Mucosa of descending colon (tissue), 3 donors: ENCODE results near the gene CDK2AP2. TPM values are rescaled to one million over a fixed set of nuclear protein-coding genes. Genes with fewer than 3 reads are reported as not detected.

Experiments used
- ATAC-seq: fragments of 200-7000 bp; cut with Tn5 transposase; one replicate; pipeline ENCODE4 v1.9.1; 2020; ENCODE audit warnings: mild to moderate bottlenecking, moderate library complexity
- DNase-seq, 3 donors: peaks; one replicate each; pipeline ENCODE4 v3.0.0-alpha.2; 2020
- H3K36me3 ChIP-seq: fragments of 200-600 bp; one replicate; pipeline ENCODE4 v1.8.0; 2021; ENCODE audit warnings: low read depth, mild to moderate bottlenecking
- H3K4me1 ChIP-seq: fragments of 200-600 bp; one replicate; pipeline ENCODE4 v1.8.0; 2021; ENCODE audit warnings: low read depth, mild to moderate bottlenecking
- H3K4me3 ChIP-seq: fragments of 200-600 bp; one replicate; pipeline ENCODE4 v1.8.0; 2021; ENCODE audit warnings: mild to moderate bottlenecking
- H3K9me3 ChIP-seq: fragments of 200-600 bp; one replicate; pipeline ENCODE4 v1.8.0; 2021; ENCODE audit warnings: mild to moderate bottlenecking
- intact Hi-C, 2 donors: fragments of 100-400 bp; cut with DNase I in 1 of 2; cut with micrococcal nuclease in 1 of 2; formaldehyde crosslinking; loops; one replicate each; pipeline versions ENCODE4 v1.11.0 to v1.11.1; 2022; cut with DNase I, micrococcal nuclease
- total RNA-seq, 3 donors: library from RNA; stranded (reverse); fragmentation: NEBNext Ultra II Directional in 2 of 3; extraction: Animal tissue kit (Norgen Biotek cat#: 25700) in 2 of 3; gene quantifications; one replicate each; pipeline versions ENCODE4 v1.2.1 to v1.2.4, GENCODE V29; 2021 to 2023
- TF ChIP-seq, protein P1 (sequence below): fragments of 200-600 bp; IDR thresholded peaks from one replicate; pipeline ENCODE4 v1.8.0; 2022; ENCODE audit warnings: antibody characterized with exemption, mild to moderate bottlenecking
- donor health status: DM: no; HTN: no; CAD: no; lungs with moderate emphysema.
- donor health status: DM: no; HTN: no; CAD: no.
- donor health status: DM: no; HTN: yes; CAD: no.

The CDK2AP2 gene
- total RNA-seq, 3 donors from 2014 or later = 63.5 to 81.3 (median 79.3) TPM

DNA sequence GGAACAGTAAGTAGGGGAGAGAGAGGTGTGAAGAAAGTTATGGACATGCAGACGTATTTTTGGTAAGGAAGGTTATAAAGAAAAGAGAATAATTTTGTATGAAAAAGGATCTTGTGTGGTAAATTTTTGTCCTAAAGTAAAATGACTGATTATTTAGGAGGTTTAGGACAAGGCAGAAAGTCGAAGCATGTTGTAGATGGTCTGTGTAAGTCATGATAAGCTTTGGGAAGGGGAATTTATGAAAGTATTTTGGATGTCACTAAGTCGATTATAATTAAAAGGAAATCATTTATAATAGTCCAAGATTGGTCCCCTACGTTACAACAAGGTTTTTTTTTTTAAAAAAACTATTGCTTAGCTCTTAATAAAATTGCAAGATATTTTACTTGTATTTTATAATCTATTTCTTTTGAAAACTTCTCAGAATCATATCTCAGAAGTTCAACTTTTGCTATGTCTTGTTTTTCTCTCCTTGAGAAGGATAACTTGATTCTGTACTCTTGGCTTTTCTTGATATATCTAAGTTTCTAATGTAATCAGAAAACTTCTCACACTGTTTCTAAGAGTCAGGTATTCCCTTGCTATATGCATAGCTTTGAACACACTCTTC is 26.2 kb upstream of the CDK2AP2 start:
- TF ChIP-seq, protein P1, sequence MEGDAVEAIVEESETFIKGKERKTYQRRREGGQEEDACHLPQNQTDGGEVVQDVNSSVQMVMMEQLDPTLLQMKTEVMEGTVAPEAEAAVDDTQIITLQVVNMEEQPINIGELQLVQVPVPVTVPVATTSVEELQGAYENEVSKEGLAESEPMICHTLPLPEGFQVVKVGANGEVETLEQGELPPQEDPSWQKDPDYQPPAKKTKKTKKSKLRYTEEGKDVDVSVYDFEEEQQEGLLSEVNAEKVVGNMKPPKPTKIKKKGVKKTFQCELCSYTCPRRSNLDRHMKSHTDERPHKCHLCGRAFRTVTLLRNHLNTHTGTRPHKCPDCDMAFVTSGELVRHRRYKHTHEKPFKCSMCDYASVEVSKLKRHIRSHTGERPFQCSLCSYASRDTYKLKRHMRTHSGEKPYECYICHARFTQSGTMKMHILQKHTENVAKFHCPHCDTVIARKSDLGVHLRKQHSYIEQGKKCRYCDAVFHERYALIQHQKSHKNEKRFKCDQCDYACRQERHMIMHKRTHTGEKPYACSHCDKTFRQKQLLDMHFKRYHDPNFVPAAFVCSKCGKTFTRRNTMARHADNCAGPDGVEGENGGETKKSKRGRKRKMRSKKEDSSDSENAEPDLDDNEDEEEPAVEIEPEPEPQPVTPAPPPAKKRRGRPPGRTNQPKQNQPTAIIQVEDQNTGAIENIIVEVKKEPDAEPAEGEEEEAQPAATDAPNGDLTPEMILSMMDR = no peak
- intact Hi-C loops = no loop called here
- Histone ChIP-seq H3K36me3 (no peaks in the 10 kb centered on the region), H3K4me3 (no peak overlapping the region), H3K4me1 (no peaks in the 10 kb centered on the region), H3K9me3 (peaks cover 18% of the 10 kb centered on the region)
- DNase-seq = no peak
- no peak for ATAC-seq

DNA sequence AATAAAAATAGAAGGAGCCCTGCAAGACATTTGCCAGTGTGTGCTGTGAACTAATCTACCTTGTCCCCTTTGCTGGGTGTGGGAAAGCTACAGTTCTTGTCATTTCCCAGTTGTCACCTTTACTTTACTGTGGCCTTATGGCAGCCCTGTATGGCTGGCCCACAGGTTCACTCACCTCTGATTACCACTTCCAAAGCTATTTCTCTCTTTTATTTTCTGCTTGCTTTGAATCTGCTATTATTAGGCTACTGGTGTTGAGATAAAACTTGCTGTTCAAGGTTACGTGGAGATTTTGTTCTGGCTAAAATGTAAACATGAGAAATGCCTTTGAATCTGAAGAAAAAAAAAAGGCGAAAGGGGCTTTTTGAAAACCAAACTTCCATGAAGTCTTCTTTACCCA is 24.9 kb upstream of the CDK2AP2 start:
- no peak for DNase-seq
- Histone ChIP-seq H3K4me1 (no peaks in the 10 kb centered on the region), H3K36me3 (no peaks in the 10 kb centered on the region), H3K4me3 (no peak overlapping the region), H3K9me3 (peaks cover 18% of the 10 kb centered on the region)
- TF ChIP-seq, protein P1 = no peak
- intact Hi-C loops = no loop called here
- no peak for ATAC-seq

DNA sequence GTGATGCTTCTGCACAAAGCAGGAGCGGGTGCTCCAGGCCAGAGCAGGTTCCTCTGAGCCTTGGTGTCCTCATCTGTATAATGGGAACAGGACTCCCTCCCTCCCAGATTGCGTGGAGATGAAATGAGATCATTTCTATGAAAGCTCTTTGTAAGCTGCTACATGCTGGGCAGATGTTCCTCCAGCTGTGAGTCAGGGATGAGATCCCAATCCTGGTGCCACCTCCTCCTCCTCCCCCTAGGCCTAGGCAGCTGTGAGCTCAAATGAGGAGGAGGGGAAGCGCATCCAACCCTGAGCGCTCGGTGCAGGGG is 22.3 kb upstream of the CDK2AP2 start:
- DNase-seq (no peak), ATAC-seq (no peak)
- Histone ChIP-seq H3K4me3 (no peak overlapping the region), H3K4me1 (peaks cover 6% of the 10 kb centered on the region), H3K9me3 (peaks cover 18% of the 10 kb centered on the region), H3K36me3 (no peaks in the 10 kb centered on the region)
- TF ChIP-seq, protein P1 = no peak
- intact Hi-C loops = no loop called here

GRCh38 chr11:67528376-67528775 is 20.4 kb upstream of the CDK2AP2 start:
- Histone ChIP-seq H3K36me3 (no peaks in the 10 kb centered on the region), H3K4me3 (no peak overlapping the region), H3K4me1 (peaks cover 7% of the 10 kb centered on the region), H3K9me3 (peaks cover 2% of the 10 kb centered on the region)
- no peak for ATAC-seq
- no peak for DNase-seq
- intact Hi-C loops = no loop called here
- TF ChIP-seq, protein P1 = no peak

GRCh38 chr11:67525275-67525976 is 17.5 kb upstream of the CDK2AP2 start:
- intact Hi-C loops = no loop called here
- H3K36me3 ChIP-seq = no peaks in the 10 kb centered on the region
- H3K4me3 ChIP-seq = no peak overlapping the region
- no peaks in the 10 kb centered on the region for H3K9me3 ChIP-seq
- DNase-seq (peak in 1 of 3 donors; percentile 44), ATAC-seq (peak; percentile 54)
- TF ChIP-seq, protein P1 = no peak
- H3K4me1 ChIP-seq = peaks cover 7% of the 10 kb centered on the region
